HCT116 (cell line): ENCODE data around the gene TMEM165. TPM values are rescaled to one million over a fixed set of nuclear protein-coding genes. Genes with fewer than 3 reads are reported as not detected.

Experiments used
- ATAC-seq: fragments of 200-7000 bp; cut with Tn5 transposase; 2 replicates; pipeline ENCODE4 v1.9.1; 2020; ENCODE audit warnings: mild to moderate bottlenecking, moderate library complexity
- BruUV-seq: library from RNA; stranded (reverse); fragments of 400-500 nt; replicated peaks from 2 replicates; lab custom pipeline; 2021; lab: Mats Ljungman, UMichigan
- CTCF ChIA-PET: fragments of 300-600 bp; sonication (Branson Sonifier 250); formaldehyde crosslinking; loops from one replicate; lab custom pipeline; 2021; ENCODE audit warnings: antibody characterized with exemption; lab: Charles Lee
- POLR2A ChIA-PET: fragments of 300-600, 350-600 bp; sonication (Branson Sonifier 250); formaldehyde crosslinking; loops from one replicate; lab custom pipeline; 2021; ENCODE audit warnings: antibody characterized with exemption; lab: Charles Lee
- RAD21 ChIA-PET, 2 experiments: fragments of 300-600 bp; sonication (Branson Sonifier 250); formaldehyde crosslinking; loops; one replicate each; lab custom pipeline; 2023; ENCODE audit warnings: low total read pairs in 2 of 2; ENCODE audit not compliant: uncharacterized antibody in 2 of 2, unreplicated experiment in 2 of 2, low non-redundant PET in 1 of 2; lab: Charles Lee
- DNase-seq: peaks from one replicate; pipeline ENCODE4 v3.0.0-alpha.2; 2010; ENCODE audit warnings: low read depth, low spot score
- H2AFZ ChIP-seq: fragments of 200-600 bp; shearing (Covaris generic), sonication (generic); 2 replicates; pipeline ENCODE4 v1.6.1; 2017; ENCODE audit warnings: low read depth, mixed run types, mixed read lengths, antibody characterized with exemption, low read length; ENCODE audit not compliant: poor library complexity, severe bottlenecking
- H3K27ac ChIP-seq: 2 replicates; pipeline ENCODE4 v1.5.1; 2012; ENCODE audit warnings: low read depth, low read length
- H3K27me3 ChIP-seq: fragments of 200-600 bp; sonication (generic); 2 replicates; pipeline ENCODE4 v1.6.1; 2016; ENCODE audit warnings: mixed run types, low read length, mixed read lengths; ENCODE audit not compliant: insufficient read depth
- H3K36me3 ChIP-seq, 2 experiments: fragments of 200-500 bp in 1 of 2; fragments of 200-600 bp in 1 of 2; sonication (Bioruptor generic) in 1 of 2; sonication (generic) in 1 of 2; 2 replicates each; pipeline versions ENCODE4 v1.5.1 to v1.6.1; 2014 to 2016; ENCODE audit warnings: low read length in 2 of 2, inconsistent platforms in 1 of 2, mixed read lengths in 1 of 2, mixed run types in 1 of 2; ENCODE audit not compliant: insufficient read depth in 2 of 2, control insufficient read depth in 1 of 2
- H3K4me1 ChIP-seq, 2 experiments: fragments of 200-600 bp in 1 of 2; sonication (generic) in 1 of 2; 2 replicates each; pipeline versions ENCODE4 v1.5.1 to v1.6.1; 2012 to 2017; ENCODE audit warnings: low read length in 2 of 2, inconsistent platforms in 1 of 2, mild to moderate bottlenecking in 1 of 2, mixed read lengths in 1 of 2, mixed run types in 1 of 2, moderate library complexity in 1 of 2; ENCODE audit not compliant: insufficient read depth in 2 of 2, control insufficient read depth in 1 of 2
- H3K4me2 ChIP-seq: fragments of 200-600 bp; sonication (generic); 2 replicates; pipeline ENCODE4 v1.6.1; 2017; ENCODE audit warnings: mixed run types, low read length, mixed read lengths
- H3K4me3 ChIP-seq, 2 experiments: fragments of 200-600 bp in 1 of 2; sonication (generic) in 1 of 2; replicated peaks in 1 of 2; 2 replicates each; pipeline ENCODE4 v1.5.1; 2011 to 2016; ENCODE audit warnings: low read length in 2 of 2, control low read depth in 1 of 2, low read depth in 1 of 2, mild to moderate bottlenecking in 1 of 2, mixed read lengths in 1 of 2, mixed run types in 1 of 2
- H3K79me2 ChIP-seq: fragments of 200-600 bp; sonication (generic); 2 replicates; pipeline ENCODE4 v1.6.1; 2017; ENCODE audit warnings: mild to moderate bottlenecking, mixed run types, low read length, moderate library complexity, mixed read lengths; ENCODE audit not compliant: insufficient read depth
- H3K9ac ChIP-seq: fragments of 200-600 bp; sonication (generic); 2 replicates; pipeline ENCODE4 v1.6.1; 2016; ENCODE audit warnings: low read length, mixed read lengths
- H3K9me2 ChIP-seq: fragments of 200-600 bp; sonication (generic), shearing (Covaris generic); 2 replicates; pipeline ENCODE4 v1.6.1; 2017; ENCODE audit warnings: mixed run types, mild to moderate bottlenecking, moderate library complexity; ENCODE audit not compliant: insufficient read depth
- H3K9me3 ChIP-seq, 2 experiments: fragments of 200-500 bp in 1 of 2; fragments of 200-600 bp in 1 of 2; sonication (Bioruptor generic) in 1 of 2; sonication (generic) in 1 of 2; 2 replicates each; pipeline ENCODE4 v1.6.1; 2014 to 2017; ENCODE audit warnings: low read length in 2 of 2, mixed read lengths in 2 of 2, inconsistent platforms in 1 of 2, low read depth in 1 of 2, mild to moderate bottlenecking in 1 of 2, mixed run types in 1 of 2, moderate library complexity in 1 of 2; ENCODE audit not compliant: control insufficient read depth in 1 of 2, insufficient read depth in 1 of 2
- H4K20me1 ChIP-seq: fragments of 200-600 bp; sonication (generic), shearing (Covaris generic); 2 replicates; pipeline ENCODE4 v1.6.1; 2017; ENCODE audit warnings: mixed run types, mild to moderate bottlenecking, moderate library complexity; ENCODE audit not compliant: insufficient read depth
- ATF3 ChIP-seq: IDR thresholded peaks from 2 replicates; pipeline ENCODE4 v1.6.1; 2012
- CEBPB ChIP-seq: IDR thresholded peaks from 2 replicates; pipeline ENCODE4 v1.6.1; 2012; ENCODE audit warnings: low read depth
- ELF1 ChIP-seq: IDR thresholded peaks from 2 replicates; pipeline ENCODE4 v1.6.1; 2012; ENCODE audit warnings: low read depth, borderline replicate concordance
- EZH2 ChIP-seq: fragments of 200-600 bp; sonication (generic); IDR thresholded peaks from 2 replicates; pipeline ENCODE4 v1.6.1; 2017; ENCODE audit warnings: antibody characterized with exemption, mixed run types
- EZH2phosphoT487 ChIP-seq: fragments of 200-600 bp; IDR thresholded peaks from 2 replicates; pipeline ENCODE4 v1.6.1; 2018; ENCODE audit warnings: antibody characterized with exemption, borderline replicate concordance
- FOSL1 ChIP-seq: IDR thresholded peaks from 2 replicates; pipeline ENCODE4 v1.6.1; 2012; ENCODE audit warnings: low read depth
- MAX ChIP-seq: IDR thresholded peaks from 2 replicates; pipeline ENCODE4 v1.6.1; 2012
- POLR2AphosphoS5 ChIP-seq: IDR thresholded peaks from 2 replicates; pipeline ENCODE4 v1.6.1; 2011; ENCODE audit warnings: mild to moderate bottlenecking, low read depth, low read length, moderate library complexity
- RAD21 ChIP-seq: IDR thresholded peaks from 2 replicates; pipeline ENCODE4 v1.6.1; 2012; ENCODE audit warnings: low read depth, mild to moderate bottlenecking
- REST ChIP-seq: IDR thresholded peaks from 2 replicates; pipeline ENCODE4 v1.6.1; 2012; ENCODE audit warnings: low read depth
- SIN3A ChIP-seq: IDR thresholded peaks from 2 replicates; pipeline ENCODE4 v1.6.1; 2012; ENCODE audit warnings: low read depth
- SP1 ChIP-seq: IDR thresholded peaks from 2 replicates; pipeline ENCODE4 v1.6.1; 2012; ENCODE audit warnings: low read depth
- TCF7L2 ChIP-seq: IDR thresholded peaks from 2 replicates; pipeline ENCODE4 v1.7.0; 2011; ENCODE audit warnings: borderline replicate concordance, inconsistent platforms; ENCODE audit not compliant: insufficient read depth, insufficient read length; ENCODE audit errors: extremely low read depth
- YY1 ChIP-seq: IDR thresholded peaks from 2 replicates; pipeline ENCODE4 v1.6.1; 2011; ENCODE audit warnings: low read length, low read depth, moderate library complexity, mild to moderate bottlenecking; ENCODE audit not compliant: insufficient replicate concordance; ENCODE audit errors: extremely low read depth
- ZBTB33 ChIP-seq: IDR thresholded peaks from 2 replicates; pipeline ENCODE4 v1.6.1; 2011; ENCODE audit warnings: mild to moderate bottlenecking, low read length, moderate library complexity; ENCODE audit not compliant: insufficient replicate concordance; ENCODE audit errors: extremely low read depth
- ZFX ChIP-seq: fragments of 450-650 bp; IDR thresholded peaks from 2 replicates; pipeline ENCODE4 v1.6.1; 2017
- intact Hi-C: fragments of 100-400 bp; cut with micrococcal nuclease; formaldehyde crosslinking; loops from 2 replicates; pipeline ENCODE4 v1.10.0; 2022
- total RNA-seq: library from RNA; stranded (reverse); gene quantifications from one replicate; pipeline ENCODE4 v1.2.1, GENCODE V29; 2021; ENCODE audit not compliant: unreplicated experiment

TMEM165 gene
- total RNA-seq, 1 experiment from 2014 or later, result 60.7 TPM

GRCh38 chr4:55469979-55470378, 74.2 kb downstream of the TMEM165 start:
- Histone ChIP-seq H3K27ac (no peak overlapping the region), H3K4me3 (no peak overlapping the region), H3K79me2 (no peaks in the 10 kb centered on the region), H4K20me1 (no peaks in the 10 kb centered on the region), H3K36me3 (peaks cover 5 to 38% of the 10 kb centered on the region in 2 experiments; a peak in 3 of 4 replicates), H3K4me2 (no peak overlapping the region), H3K9me3 (0 out of 4 replicates have a peak, but pooled peaks cover 0 to 6% of the 10 kb centered on the region in 2 experiments), H3K4me1 (0 out of 4 replicates have a peak, but pooled peaks cover 0 to 3% of the 10 kb centered on the region in 2 experiments), H3K9me2 (no peaks in the 10 kb centered on the region), H3K27me3 (no peaks in the 10 kb centered on the region), H2AFZ (no peak overlapping the region), H3K9ac (no peak overlapping the region)
- no peak for ATAC-seq
- POLR2A ChIA-PET, result no interaction called here
- CTCF ChIA-PET, result no interaction called here
- intact Hi-C loops, result no loop called here
- no peak for TF ChIP-seq SIN3A
- TF ChIP-seq ATF3, result no peak
- TF ChIP-seq RAD21, result no peak
- TF ChIP-seq POLR2AphosphoS5, result no peak
- TF ChIP-seq FOSL1, result no peak
- TF ChIP-seq YY1, result no peak
- no peak for TF ChIP-seq ZFX
- TF ChIP-seq TCF7L2, result no peak
- TF ChIP-seq SP1, result no peak
- no peak for TF ChIP-seq EZH2phosphoT487
- no peak for TF ChIP-seq MAX
- TF ChIP-seq CEBPB, result no peak
- TF ChIP-seq REST, result no peak
- TF ChIP-seq EZH2, result no peak
- TF ChIP-seq ELF1, result no peak
- no peak for TF ChIP-seq ZBTB33
- no TSS peak for BruUV-seq
- RAD21 ChIA-PET, result no interaction called here
- DNase-seq, result no peak
